Psoas muscle (tissue), 8 donors: ENCODE results near the gene LIMD2. TPM values are rescaled to one million over a fixed set of nuclear protein-coding genes. Genes with fewer than 3 reads are reported as not detected.

Experiments
- ATAC-seq, 4 donors: fragments of 200-7000 bp; cut with Tn5 transposase; one replicate each; pipeline ENCODE4 v1.9.1; 2020; ENCODE audit warnings: moderate library complexity in 3 of 4, mild to moderate bottlenecking in 2 of 4
- DNase-seq, 2 donors: peaks; one replicate each; pipeline ENCODE4 v3.0.0-alpha.2; 2020
- H3K27ac ChIP-seq: fragments of 200-600 bp; one replicate; pipeline ENCODE4 v1.8.0; 2022
- H3K27me3 ChIP-seq, 3 donors: fragments of 200-600 bp in 1 of 3; one replicate each; pipeline versions ENCODE4 v1.6.1 to v1.8.0; 2013 to 2022; ENCODE audit warnings: low read length in 2 of 3, mild to moderate bottlenecking in 2 of 3, moderate library complexity in 1 of 3; ENCODE audit not compliant: insufficient read depth in 3 of 3
- H3K36me3 ChIP-seq, 2 donors: fragments of 200-600 bp in 1 of 2; one replicate each; pipeline versions ENCODE4 v1.6.1 to v1.8.0; 2013 to 2022; ENCODE audit warnings: low read depth in 1 of 2, mild to moderate bottlenecking in 1 of 2, moderate library complexity in 1 of 2; ENCODE audit not compliant: insufficient read depth in 1 of 2
- H3K4me1 ChIP-seq: fragments of 200-600 bp; one replicate; pipeline ENCODE4 v1.8.0; 2022
- H3K4me3 ChIP-seq: fragments of 200-600 bp; one replicate; pipeline ENCODE4 v1.8.0; 2022; ENCODE audit warnings: mild to moderate bottlenecking
- H3K9me3 ChIP-seq: fragments of 200-600 bp; one replicate; pipeline ENCODE4 v1.8.0; 2022
- CTCF ChIP-seq: fragments of 200-600 bp; IDR thresholded peaks from one replicate; pipeline ENCODE4 v1.8.0; 2022; ENCODE audit warnings: antibody characterized with exemption
- WGBS, 3 donors: extraction: QIAGEN DNeasy Blood & Tissue Kit; methylation state at CpG; one replicate each; pipeline versions ENCODE4 v1.1.6 to v1.1.7; 2013; 5-methylcytosine and 5-hydroxymethylcytosine counted together
- intact Hi-C, 2 donors: fragments of 100-400 bp; cut with DNase I; formaldehyde crosslinking; loops; one replicate each; pipeline versions ENCODE4 v1.11.0 to v1.14.2; 2022
- long read RNA-seq, 2 donors: library from polyadenylated mRNA; unstranded; transcript quantifications; one replicate each; pipeline ENCODE4 v2.0.0, GENCODE V29; 2021
- polyA plus RNA-seq, 3 donors: library from polyadenylated mRNA; stranded (reverse); fragments of 200-250 nt; gene quantifications; one replicate each; pipeline ENCODE4 v1.2.3, GENCODE V29; 2013
- total RNA-seq, 4 donors: library from RNA; stranded (reverse); fragmentation: NEBNext Ultra II Directional in 2 of 4; extraction: Animal tissue kit (Norgen Biotek cat#: 25700) in 2 of 4; gene quantifications; one replicate each; pipeline versions ENCODE4 v1.2.1 to v1.2.4, GENCODE V29; 2021 to 2023
- donor health status: healthy with polysubstance abuse.
- donor health status: DM: no; HTN: no; CAD: no; lungs with moderate emphysema.
- donor health status: Bipolar disorder and iron deficiency.
- donor health status: healthy.
- donor health status: DM: yes; HTN: yes; CAD: no.
- donor health status: DM: no; HTN: no; CAD: no.
- donor health status: DM: no; HTN: no; CAD: no.
- donor health status: DM: yes; HTN: yes; CAD: no.

The LIMD2 gene
- 1 to 10 TPM; 2.1 to 4.4 (median 2.8) TPM for total RNA-seq
- 1 to 10 TPM in 2 of 3 donors, under 1 TPM in 1; 0.95 to 2.7 (median 2.2) TPM for polyA plus RNA-seq
- long read RNA-seq, donor 1, partial matches to known transcripts = 1 of 2 reads
- long read RNA-seq, donor 1, other reads (novel, unspliced or antisense) = 0 of 2 reads
- long read RNA-seq, donor 2, partial matches to known transcripts = 2 of 3 reads
- long read RNA-seq, donor 2, other reads (novel, unspliced or antisense) = 0 of 3 reads

DNA sequence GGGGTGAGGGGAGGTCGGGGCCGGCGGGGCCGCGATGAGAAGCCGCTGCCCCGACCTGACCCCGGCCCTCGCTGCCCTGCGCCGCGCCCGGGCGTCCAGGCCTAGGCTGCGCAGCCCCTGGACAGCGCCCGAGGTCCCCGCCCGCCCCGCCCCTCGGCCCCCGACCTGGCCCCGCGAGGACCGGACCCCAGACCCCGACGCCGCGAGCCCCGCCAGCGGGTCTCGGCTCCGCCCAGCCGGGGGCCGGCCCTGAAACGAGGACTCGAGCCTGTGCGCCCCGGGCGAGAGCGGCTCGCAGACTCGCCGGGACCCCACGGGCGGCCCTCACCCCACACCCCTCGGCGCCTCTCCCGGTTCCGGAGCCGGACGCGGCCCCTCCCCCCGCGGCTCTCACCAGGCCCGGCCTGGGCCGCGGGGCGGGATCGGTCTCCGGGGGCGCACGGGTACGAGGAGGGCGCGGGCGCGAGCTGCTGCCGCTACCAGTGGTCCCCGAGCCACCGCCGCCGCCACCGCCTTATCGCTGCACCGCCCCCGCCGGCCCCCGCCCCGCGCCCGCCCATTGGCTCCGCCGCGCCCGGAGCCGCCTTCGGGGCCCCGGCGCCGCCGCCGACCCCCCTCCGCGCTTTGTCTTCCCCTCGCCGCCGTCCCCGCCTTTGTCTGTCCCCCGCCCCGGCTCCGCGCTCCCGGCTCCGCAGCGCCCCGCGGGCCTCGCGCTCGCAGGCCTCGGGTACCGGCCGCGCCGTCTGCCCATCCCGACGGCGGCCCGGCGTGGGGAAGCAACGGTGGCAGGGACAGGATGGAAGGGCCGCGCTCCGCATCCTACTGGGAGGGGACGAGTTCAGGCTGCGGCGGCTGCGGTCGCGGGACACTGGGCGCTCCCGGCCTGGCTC is at the start of gene LIMD2:
TSS of gene LIMD2 (minus strand) at position 488 of the 890 bp plus-strand sequence. CDS start 827 bp downstream, outside the sequence.
- peak; percentile 63 to 77 for DNase-seq
- 0 to 1% (median 0%) methylated on average over 51 to 132 of the region's 133 CpGs for WGBS, 3 donors
- Histone ChIP-seq H3K4me3 (peak within 1 kb of the TSS; percentile 67), H3K4me1 (peaks cover 23% of the 10 kb centered on the region), H3K27me3 (peaks cover 0 to 28% (median 0%) of the 10 kb centered on the region in 3 donors), H3K36me3 (peaks cover 0 to 33% of the 10 kb centered on the region in 2 donors), H3K27ac (peak within 1 kb of the TSS; percentile 46), H3K9me3 (no peaks in the 10 kb centered on the region)
- no peak for TF ChIP-seq CTCF
- intact Hi-C loops = loop anchor here in 1 of 2 donors (5.0 kb wide), 1 partner anchor 137 kb away; no protein-coding TSS in a partner anchor
- peak in 2 of 4 donors; percentile 20 to 21 for ATAC-seq

DNA sequence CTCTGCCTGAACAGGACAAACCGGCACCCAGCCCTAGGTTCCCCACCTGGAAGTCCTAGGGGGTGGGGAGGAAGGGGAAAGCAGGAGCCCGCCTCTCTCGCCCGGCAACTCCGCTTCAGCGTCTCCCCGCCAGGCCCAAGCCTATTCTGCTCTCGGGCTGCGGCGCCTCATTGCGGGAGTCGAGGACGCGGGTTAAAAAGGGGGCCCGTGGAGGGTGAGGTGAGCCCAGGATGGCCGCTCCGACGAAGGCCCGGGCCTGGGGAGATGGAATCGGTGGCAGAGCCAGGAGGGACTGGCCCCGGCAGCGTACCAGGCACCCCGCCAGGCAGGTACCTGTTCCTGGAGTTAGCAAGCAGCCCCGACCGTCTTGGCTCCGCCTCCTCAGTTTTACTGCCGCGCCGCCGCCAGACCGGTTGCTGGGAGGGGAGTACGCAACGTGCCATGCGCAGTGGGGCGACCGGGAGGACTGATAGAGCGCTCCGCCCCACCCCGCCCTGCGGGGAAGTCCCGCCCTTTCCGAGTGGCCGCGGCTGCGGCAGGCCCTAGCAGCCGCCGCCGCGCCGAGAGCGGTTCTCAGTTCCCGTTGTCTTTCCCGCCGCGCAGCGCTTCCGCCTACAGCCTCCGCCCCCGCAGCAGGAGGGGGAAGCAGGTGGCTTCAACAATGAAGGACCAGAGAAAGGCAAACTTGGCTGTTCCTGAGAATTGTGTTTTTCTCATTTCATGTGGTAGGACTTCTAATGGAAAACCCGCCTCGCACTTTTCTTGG is 41.7 kb upstream of the LIMD2 start, which contains the start of gene STRADA:
TSS of gene STRADA (minus strand) at position 392 of the 766 bp plus-strand sequence. CDS start 13,430 bp downstream, outside the sequence.
- Histone ChIP-seq H3K4me1 (peaks cover 7% of the 10 kb centered on the region), H3K36me3 (peaks cover 0 to 27% of the 10 kb centered on the region in 2 donors), H3K4me3 (peak within 1 kb of the TSS; percentile 99), H3K27me3 (no peaks in the 10 kb centered on the region), H3K9me3 (no peaks in the 10 kb centered on the region), H3K27ac (peak within 1 kb of the TSS; percentile 88)
- no peak for TF ChIP-seq CTCF
- 0% methylated on average over 55 to 61 of the region's 61 CpGs for WGBS, 3 donors
- intact Hi-C loops = loop anchor here in 1 of 2 donors (5.0 kb wide), 1 partner anchor 119 kb away; the partner anchor contains the start of gene MAP3K3
- ATAC-seq (peak; percentile 97 to 98 (median 98)), DNase-seq (peak; percentile 99)

DNA sequence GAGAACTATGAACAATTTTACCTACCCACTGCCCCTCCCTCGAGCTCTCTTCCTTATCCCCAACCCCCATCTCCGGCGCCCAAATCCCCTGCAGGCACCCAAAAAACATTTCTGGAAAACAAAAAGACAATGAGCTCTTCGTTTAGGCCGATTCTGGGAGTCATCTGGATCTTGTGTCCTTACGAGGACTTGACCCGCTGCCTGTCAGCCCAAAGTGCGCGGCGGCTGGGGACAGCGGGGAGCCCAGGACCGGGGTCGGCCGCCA is 41.1 kb upstream of the LIMD2 start:
- no peaks in the 10 kb centered on the region for H3K27me3 ChIP-seq
- H3K36me3 ChIP-seq = peaks cover 0 to 22% of the 10 kb centered on the region in 2 donors
- H3K4me3 ChIP-seq = peak overlapping the region; percentile 99
- H3K9me3 ChIP-seq = no peaks in the 10 kb centered on the region
- no peak for TF ChIP-seq CTCF
- H3K27ac ChIP-seq = peak overlapping the region; percentile 88
- 0% methylated on average over 14 of the region's 14 CpGs for WGBS, 3 donors
- H3K4me1 ChIP-seq = peaks cover 7% of the 10 kb centered on the region
- intact Hi-C loops = loop anchor here in 1 of 2 donors (5.0 kb wide), 1 partner anchor 119 kb away; the partner anchor contains the start of gene MAP3K3
- DNase-seq (no peak), ATAC-seq (peak in 2 of 4 donors; percentile 54 to 59)

DNA sequence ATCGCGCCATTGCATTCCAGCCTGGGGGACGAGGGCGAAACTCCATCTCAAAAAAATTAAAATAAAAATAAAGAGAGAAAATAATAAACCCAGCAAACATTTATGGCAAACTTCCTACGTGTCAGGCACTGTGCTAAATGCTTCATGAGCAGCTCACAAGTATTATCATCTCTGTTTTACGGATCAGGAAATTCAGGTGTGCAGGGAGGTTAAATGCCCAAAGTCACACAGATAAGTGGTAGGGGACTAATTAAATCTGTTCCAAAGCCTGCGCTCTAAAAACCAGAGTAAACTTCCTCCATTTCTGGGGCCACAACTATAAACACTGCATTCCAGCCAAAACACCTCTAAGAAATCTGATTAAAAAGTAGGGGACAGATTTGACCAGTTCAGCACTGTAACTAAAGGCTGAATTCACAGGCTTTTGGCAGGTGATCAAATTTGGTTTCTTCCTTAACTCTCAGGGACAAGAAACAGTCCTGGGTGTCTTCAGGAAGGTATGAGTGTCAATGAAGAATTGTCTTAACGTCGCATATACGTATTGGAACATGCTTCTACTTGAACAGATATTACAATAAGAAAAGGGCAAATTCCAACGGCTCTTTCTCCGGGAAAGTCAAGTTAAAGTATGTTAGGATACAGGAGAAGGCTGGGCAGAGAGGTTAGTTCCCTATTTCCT is 40.7 kb upstream of the LIMD2 start:
- Histone ChIP-seq H3K4me1 (peaks cover 7% of the 10 kb centered on the region), H3K36me3 (peaks cover 0 to 17% of the 10 kb centered on the region in 2 donors), H3K9me3 (no peaks in the 10 kb centered on the region), H3K4me3 (peak overlapping the region; percentile 99), H3K27ac (peak overlapping the region; percentile 88), H3K27me3 (no peaks in the 10 kb centered on the region)
- WGBS, 3 donors = 43 to 44% (median 44%) methylated on average over 12 of the region's 12 CpGs
- intact Hi-C loops = loop anchor here in 1 of 2 donors (5.0 kb wide), 1 partner anchor 118 kb away; the partner anchor contains the start of gene MAP3K3
- TF ChIP-seq CTCF = no peak
- no peak for ATAC-seq
- DNase-seq = no peak
